MCF 10A (cell line): ENCODE results near the gene DAO. TPM values are rescaled to one million over a fixed set of nuclear protein-coding genes. Genes with fewer than 3 reads are reported as not detected.
A peak's percentile ranks its signal among the peaks of the same experiment; 100 is the strongest.

ENCODE experiments used
- BruUV-seq: library from RNA; stranded (reverse); fragments of 400-500 nt; replicated peaks from 2 replicates; lab custom pipeline; 2021; lab: Mats Ljungman, UMichigan
- CTCF ChIA-PET: fragments of 300-600 bp; sonication (Branson Sonifier 250); formaldehyde crosslinking; extraction: SDS; loops from one replicate; lab custom pipeline; 2021; ENCODE audit warnings: antibody characterized with exemption, inconsistent platforms; lab: Yijun Ruan, JAX
- POLR2A ChIA-PET: fragments of 300-600, 350-650 bp; sonication (Branson Sonifier 250); formaldehyde crosslinking; extraction: SDS; loops from one replicate; lab custom pipeline; 2020; ENCODE audit warnings: antibody characterized with exemption, inconsistent platforms; lab: Yijun Ruan, JAX
- DNase-seq: peaks from one replicate; pipeline ENCODE4 v3.0.0-alpha.2; 2018; ENCODE audit not compliant: unreplicated experiment
- H3K27ac Mint-ChIP-seq: one replicate; pipeline ENCODE4 v1.8.0; 2022; ENCODE audit warnings: mild to moderate bottlenecking, low read depth, mixed read lengths; ENCODE audit not compliant: unreplicated experiment
- H3K27me3 Mint-ChIP-seq: one replicate; pipeline ENCODE4 v1.8.0; 2022; ENCODE audit warnings: mixed read lengths; ENCODE audit not compliant: insufficient read depth, unreplicated experiment
- H3K36me3 Mint-ChIP-seq: one replicate; pipeline ENCODE4 v1.8.0; 2022; ENCODE audit warnings: mild to moderate bottlenecking, moderate library complexity, mixed read lengths; ENCODE audit not compliant: insufficient read depth, unreplicated experiment
- H3K4me1 Mint-ChIP-seq: one replicate; pipeline ENCODE4 v1.8.0; 2022; ENCODE audit warnings: mixed read lengths; ENCODE audit not compliant: insufficient read depth, unreplicated experiment
- H3K4me3 Mint-ChIP-seq: one replicate; pipeline ENCODE4 v1.8.0; 2022; ENCODE audit warnings: mild to moderate bottlenecking, moderate library complexity, mixed read lengths; ENCODE audit not compliant: unreplicated experiment
- H3K9me3 Mint-ChIP-seq: one replicate; pipeline ENCODE4 v1.8.0; 2022; ENCODE audit warnings: mixed read lengths; ENCODE audit not compliant: unreplicated experiment
- intact Hi-C: fragments of 100-400 bp; cut with micrococcal nuclease; formaldehyde crosslinking; loops from 2 replicates; pipeline ENCODE4 v1.14.1; 2022
- total RNA-seq: library from RNA; stranded (reverse); gene quantifications from 2 replicates; pipeline ENCODE4 v1.2.3, GENCODE V29; 2022
- TF ChIP-seq, protein P1 (sequence below): fragments of 200-600 bp; IDR thresholded peaks from one replicate; pipeline ENCODE4 v1.8.0; 2022; ENCODE audit warnings: antibody characterized with exemption, mild to moderate bottlenecking; ENCODE audit not compliant: unreplicated experiment

The DAO gene
- total RNA-seq, 1 experiment from 2014 or later: not detected

- H3K27ac Mint-ChIP-seq: peak overlapping the region; percentile 16
- peaks cover 45% of the 10 kb centered on the region for H3K36me3 Mint-ChIP-seq
- H3K4me1 Mint-ChIP-seq: peaks cover 19% of the 10 kb centered on the region
Observed at GRCh38 chr12:108850854-108851573, 28.9 kb upstream of the DAO start.

GRCh38 chr12:108852674-108853309 lies 27.1 kb upstream of the DAO start:
- Mint-ChIP-seq H3K36me3 (peaks cover 44% of the 10 kb centered on the region), H3K4me3 (peak overlapping the region; percentile 23), H3K9me3 (no peaks in the 10 kb centered on the region), H3K4me1 (peaks cover 27% of the 10 kb centered on the region), H3K27me3 (no peaks in the 10 kb centered on the region), H3K27ac (peak overlapping the region; percentile 86)
- TF ChIP-seq, protein P1, sequence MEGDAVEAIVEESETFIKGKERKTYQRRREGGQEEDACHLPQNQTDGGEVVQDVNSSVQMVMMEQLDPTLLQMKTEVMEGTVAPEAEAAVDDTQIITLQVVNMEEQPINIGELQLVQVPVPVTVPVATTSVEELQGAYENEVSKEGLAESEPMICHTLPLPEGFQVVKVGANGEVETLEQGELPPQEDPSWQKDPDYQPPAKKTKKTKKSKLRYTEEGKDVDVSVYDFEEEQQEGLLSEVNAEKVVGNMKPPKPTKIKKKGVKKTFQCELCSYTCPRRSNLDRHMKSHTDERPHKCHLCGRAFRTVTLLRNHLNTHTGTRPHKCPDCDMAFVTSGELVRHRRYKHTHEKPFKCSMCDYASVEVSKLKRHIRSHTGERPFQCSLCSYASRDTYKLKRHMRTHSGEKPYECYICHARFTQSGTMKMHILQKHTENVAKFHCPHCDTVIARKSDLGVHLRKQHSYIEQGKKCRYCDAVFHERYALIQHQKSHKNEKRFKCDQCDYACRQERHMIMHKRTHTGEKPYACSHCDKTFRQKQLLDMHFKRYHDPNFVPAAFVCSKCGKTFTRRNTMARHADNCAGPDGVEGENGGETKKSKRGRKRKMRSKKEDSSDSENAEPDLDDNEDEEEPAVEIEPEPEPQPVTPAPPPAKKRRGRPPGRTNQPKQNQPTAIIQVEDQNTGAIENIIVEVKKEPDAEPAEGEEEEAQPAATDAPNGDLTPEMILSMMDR: no peak
- DNase-seq: no peak
- BruUV-seq: no TSS peak
- ChIA-PET CTCF (interaction anchor here (0.7 to 1.5 kb wide), 8 partner anchors 13 to 189 kb away, joined by 3 to 6 read pairs (median 4); no protein-coding TSS in a partner anchor), POLR2A (interaction anchor here (0.6 to 2.8 kb wide), 2 partner anchors 15 to 87 kb away, joined by 3 to 13 read pairs; no protein-coding TSS in a partner anchor)
- intact Hi-C loops: loop anchor here (5.0 to 10.0 kb wide), 2 partner anchors 120 to 242 kb away; partner anchors contain the start of genes ALKBH2, CORO1C and UNG

More at GRCh38 chr12:108850854-108851573, 28.9 kb upstream of the DAO start:
- Mint-ChIP-seq H3K9me3 (no peaks in the 10 kb centered on the region), H3K4me3 (no peak overlapping the region), H3K27me3 (no peaks in the 10 kb centered on the region)
- intact Hi-C loops: loop anchor here (5.0 to 10.0 kb wide), 2 partner anchors 119 to 244 kb away; partner anchors contain the start of genes ALKBH2, CORO1C and UNG
- BruUV-seq: no TSS peak
- TF ChIP-seq, protein P1: no peak
- ChIA-PET CTCF (interaction anchor here (0.8 to 1.5 kb wide), 3 partner anchors 33 to 100 kb away, joined by 3 to 5 read pairs (median 3); no protein-coding TSS in a partner anchor), POLR2A (interaction anchor here (0.6 to 2.8 kb wide), 6 partner anchors 13 to 289 kb away, joined by 3 to 13 read pairs (median 3); no protein-coding TSS in a partner anchor)
- no peak for DNase-seq

DNA sequence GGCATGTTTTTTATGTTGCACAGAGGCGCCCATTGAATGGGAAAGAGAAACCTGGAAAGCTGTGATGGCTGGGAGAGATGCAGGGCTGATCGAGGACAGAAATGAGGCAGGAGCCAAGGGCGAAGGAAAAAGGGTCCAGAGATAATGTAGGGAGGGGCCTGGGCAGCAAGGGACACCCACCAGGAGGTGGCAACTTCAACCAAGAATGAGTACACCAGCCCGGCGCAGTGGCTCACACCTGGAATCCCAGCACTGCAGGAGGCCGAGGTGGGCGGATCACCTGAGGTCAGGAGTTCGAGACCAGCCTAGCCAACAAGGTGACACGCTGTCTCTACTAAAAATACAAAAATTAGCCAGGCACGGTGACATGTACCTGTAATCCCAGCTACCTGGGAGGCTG lies 26.5 kb upstream of the DAO start:
- Mint-ChIP-seq H3K27me3 (no peaks in the 10 kb centered on the region), H3K4me3 (peak overlapping the region; percentile 23), H3K36me3 (peaks cover 38% of the 10 kb centered on the region), H3K27ac (peak overlapping the region; percentile 86), H3K9me3 (no peaks in the 10 kb centered on the region), H3K4me1 (peaks cover 27% of the 10 kb centered on the region)
- intact Hi-C loops: loop anchor here (5.0 to 10.0 kb wide), 2 partner anchors 121 to 241 kb away; partner anchors contain the start of genes ALKBH2, CORO1C and UNG
- TF ChIP-seq, protein P1: no peak
- no peak for DNase-seq
- ChIA-PET CTCF (interaction anchor here (1.2 to 1.4 kb wide), 4 partner anchors 37 to 188 kb away, joined by 4 to 6 read pairs (median 4); no protein-coding TSS in a partner anchor), POLR2A (interaction anchor here (2.8 kb wide), 1 partner anchor 15 kb away, joined by 13 read pairs; no protein-coding TSS in a partner anchor)
- BruUV-seq: no TSS peak
